Parathyroid adenoma (tissue), 2 donors: Measurements from ENCODE around the gene FBXL13.

Experiments
- H2AFZ ChIP-seq: fragments of 300-600 bp; sonication (generic); one replicate; pipeline ENCODE4 v1.7.0; 2017; ENCODE audit warnings: antibody characterized with exemption, mild to moderate bottlenecking
- H3K27ac ChIP-seq: fragments of 300-600 bp; sonication (generic); one replicate; pipeline ENCODE4 v1.7.0; 2017
- H3K27me3 ChIP-seq: fragments of 300-600 bp; sonication (generic); one replicate; pipeline ENCODE4 v1.7.0; 2017; ENCODE audit warnings: low read length; ENCODE audit not compliant: control insufficient read depth, insufficient read depth
- H3K36me3 ChIP-seq: fragments of 300-600 bp; sonication (generic); one replicate; pipeline ENCODE4 v1.7.0; 2017; ENCODE audit warnings: low read length; ENCODE audit not compliant: control insufficient read depth, insufficient read depth
- H3K4me1 ChIP-seq: fragments of 300-600 bp; sonication (generic); one replicate; pipeline ENCODE4 v1.7.0; 2017; ENCODE audit warnings: control low read depth
- H3K4me2 ChIP-seq: fragments of 300-600 bp; sonication (generic); one replicate; pipeline ENCODE4 v1.7.0; 2017; ENCODE audit warnings: low read length
- H3K4me3 ChIP-seq: fragments of 300-600 bp; sonication (generic); one replicate; pipeline ENCODE4 v1.7.0; 2017; ENCODE audit warnings: low read depth, low read length
- H3K79me2 ChIP-seq: fragments of 300-600 bp; sonication (generic); one replicate; pipeline ENCODE4 v1.7.0; 2017; ENCODE audit warnings: control low read depth
- H3K9ac ChIP-seq: fragments of 300-600 bp; sonication (generic); one replicate; pipeline ENCODE4 v1.7.0; 2017; ENCODE audit warnings: mild to moderate bottlenecking
- H3K9me3 ChIP-seq: fragments of 300-600 bp; sonication (generic); one replicate; pipeline ENCODE4 v1.7.0; 2017; ENCODE audit warnings: low read length; ENCODE audit not compliant: control insufficient read depth
- TF ChIP-seq, protein P1 (sequence below): fragments of 300-600 bp; sonication (generic); IDR thresholded peaks from one replicate; pipeline ENCODE4 v1.7.0; 2017; ENCODE audit warnings: antibody characterized with exemption, mild to moderate bottlenecking
- donor health status: primary hyperparathyroidism.

The FBXL13 gene

GRCh38 chr7:102892631-102893278 is 181.8 kb downstream of the FBXL13 start:
- no peaks in the 10 kb centered on the region for H3K36me3 ChIP-seq
- H3K9me3 ChIP-seq = no peaks in the 10 kb centered on the region
- H3K4me3 ChIP-seq = no peak overlapping the region
- no peak overlapping the region for H2AFZ ChIP-seq
- no peak overlapping the region for H3K9ac ChIP-seq
- H3K27ac ChIP-seq = no peak overlapping the region
- H3K4me2 ChIP-seq = no peak overlapping the region
- no peaks in the 10 kb centered on the region for H3K27me3 ChIP-seq
- TF ChIP-seq, protein P1, sequence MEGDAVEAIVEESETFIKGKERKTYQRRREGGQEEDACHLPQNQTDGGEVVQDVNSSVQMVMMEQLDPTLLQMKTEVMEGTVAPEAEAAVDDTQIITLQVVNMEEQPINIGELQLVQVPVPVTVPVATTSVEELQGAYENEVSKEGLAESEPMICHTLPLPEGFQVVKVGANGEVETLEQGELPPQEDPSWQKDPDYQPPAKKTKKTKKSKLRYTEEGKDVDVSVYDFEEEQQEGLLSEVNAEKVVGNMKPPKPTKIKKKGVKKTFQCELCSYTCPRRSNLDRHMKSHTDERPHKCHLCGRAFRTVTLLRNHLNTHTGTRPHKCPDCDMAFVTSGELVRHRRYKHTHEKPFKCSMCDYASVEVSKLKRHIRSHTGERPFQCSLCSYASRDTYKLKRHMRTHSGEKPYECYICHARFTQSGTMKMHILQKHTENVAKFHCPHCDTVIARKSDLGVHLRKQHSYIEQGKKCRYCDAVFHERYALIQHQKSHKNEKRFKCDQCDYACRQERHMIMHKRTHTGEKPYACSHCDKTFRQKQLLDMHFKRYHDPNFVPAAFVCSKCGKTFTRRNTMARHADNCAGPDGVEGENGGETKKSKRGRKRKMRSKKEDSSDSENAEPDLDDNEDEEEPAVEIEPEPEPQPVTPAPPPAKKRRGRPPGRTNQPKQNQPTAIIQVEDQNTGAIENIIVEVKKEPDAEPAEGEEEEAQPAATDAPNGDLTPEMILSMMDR = no peak
- H3K4me1 ChIP-seq = no peaks in the 10 kb centered on the region
- no peaks in the 10 kb centered on the region for H3K79me2 ChIP-seq

- H3K79me2 ChIP-seq = no peaks in the 10 kb centered on the region
- H3K4me2 ChIP-seq = no peak overlapping the region
- H3K9ac ChIP-seq = no peak overlapping the region
- TF ChIP-seq, protein P1 = no peak
- no peaks in the 10 kb centered on the region for H3K27me3 ChIP-seq
- H3K4me1 ChIP-seq = no peaks in the 10 kb centered on the region
- no peak overlapping the region for H2AFZ ChIP-seq
- no peak overlapping the region for H3K4me3 ChIP-seq
- H3K36me3 ChIP-seq = no peaks in the 10 kb centered on the region
- no peaks in the 10 kb centered on the region for H3K9me3 ChIP-seq
- H3K27ac ChIP-seq = no peak overlapping the region
Observed at GRCh38 chr7:102891693-102892261, 182.8 kb downstream of the FBXL13 start.

DNA sequence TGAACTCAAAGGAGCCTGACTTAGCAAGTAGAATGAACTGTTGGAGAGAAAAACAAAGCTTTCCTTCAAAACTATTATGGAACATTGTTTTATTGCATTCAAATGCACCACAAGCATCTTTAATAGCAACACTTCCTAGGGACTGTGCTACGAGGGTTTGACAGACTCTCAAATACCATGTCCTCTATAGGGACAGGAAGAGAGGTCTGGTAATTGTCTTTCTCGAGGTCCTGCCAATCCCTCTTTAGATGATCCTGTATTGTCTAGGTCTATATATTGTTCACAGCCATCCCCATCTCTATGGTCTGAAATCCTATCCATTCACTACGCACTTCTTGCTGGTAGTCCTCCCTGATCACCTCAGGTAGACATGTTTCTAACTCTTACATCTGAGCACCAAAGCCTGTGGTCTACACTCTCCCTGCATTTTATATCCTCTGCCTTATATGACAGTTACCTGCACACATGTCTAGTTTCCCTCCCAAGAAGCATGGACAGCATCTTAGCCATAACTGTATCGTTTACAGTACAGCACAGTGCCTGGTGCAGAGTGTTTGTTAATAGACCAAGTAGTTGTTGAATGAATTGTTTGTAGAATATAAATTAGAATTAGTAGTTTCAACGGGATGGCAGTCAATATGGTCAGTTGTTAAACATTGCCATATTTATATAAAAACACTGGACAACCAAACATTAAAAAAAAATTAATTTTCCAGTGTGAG is 183.5 kb downstream of the FBXL13 start:
- Histone ChIP-seq H3K4me1 (no peaks in the 10 kb centered on the region), H3K9ac (no peak overlapping the region), H3K9me3 (no peaks in the 10 kb centered on the region), H3K4me2 (no peak overlapping the region), H3K79me2 (no peaks in the 10 kb centered on the region), H3K27ac (no peak overlapping the region), H3K4me3 (no peak overlapping the region), H3K27me3 (no peaks in the 10 kb centered on the region), H2AFZ (no peak overlapping the region), H3K36me3 (no peaks in the 10 kb centered on the region)
- TF ChIP-seq, protein P1 = no peak

DNA sequence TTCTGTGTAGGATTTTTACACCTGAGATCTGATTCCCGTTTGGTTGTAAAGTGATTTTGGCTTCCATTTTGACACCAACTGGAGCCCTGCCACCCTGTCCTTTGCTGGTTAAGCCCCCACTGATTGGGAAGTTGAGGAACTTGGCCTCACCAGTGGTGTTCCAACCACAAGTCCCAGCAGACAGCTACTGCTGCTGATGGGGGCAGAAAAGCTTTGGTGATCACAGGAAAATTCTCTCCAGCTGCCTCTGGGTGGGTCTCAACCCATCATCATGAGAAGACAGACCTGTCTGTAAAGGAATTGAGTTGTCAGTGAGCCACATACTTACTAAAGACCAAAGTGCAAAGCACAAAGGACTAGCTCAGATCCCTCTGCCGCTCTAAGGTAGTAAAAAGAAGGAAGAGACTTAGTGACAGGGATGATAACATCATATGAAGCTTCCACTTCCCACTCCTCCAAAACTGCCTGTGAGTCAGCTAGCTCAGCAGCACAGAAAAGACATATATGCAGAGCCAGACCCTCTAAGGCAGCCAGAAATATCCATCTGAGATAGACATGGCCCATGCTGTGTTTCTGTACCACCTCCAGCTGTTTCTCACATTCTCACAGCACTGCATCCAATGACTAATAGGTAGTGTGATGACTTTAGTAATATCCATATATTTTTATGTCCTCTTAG is 184.2 kb downstream of the FBXL13 start:
- Histone ChIP-seq H3K9ac (no peak overlapping the region), H3K36me3 (no peaks in the 10 kb centered on the region), H3K4me1 (no peaks in the 10 kb centered on the region), H3K4me2 (no peak overlapping the region), H2AFZ (no peak overlapping the region), H3K79me2 (no peaks in the 10 kb centered on the region), H3K27me3 (no peaks in the 10 kb centered on the region), H3K27ac (no peak overlapping the region), H3K9me3 (no peaks in the 10 kb centered on the region), H3K4me3 (no peak overlapping the region)
- TF ChIP-seq, protein P1 = no peak
